Measurements from ENCODE around the gene PWP1. TPM values are rescaled to one million over a fixed set of nuclear protein-coding genes. Genes with fewer than 3 reads are reported as not detected.

The PWP1 gene
- total RNA-seq, 1 experiment from 2014 or later, result 49.7 TPM

DNA sequence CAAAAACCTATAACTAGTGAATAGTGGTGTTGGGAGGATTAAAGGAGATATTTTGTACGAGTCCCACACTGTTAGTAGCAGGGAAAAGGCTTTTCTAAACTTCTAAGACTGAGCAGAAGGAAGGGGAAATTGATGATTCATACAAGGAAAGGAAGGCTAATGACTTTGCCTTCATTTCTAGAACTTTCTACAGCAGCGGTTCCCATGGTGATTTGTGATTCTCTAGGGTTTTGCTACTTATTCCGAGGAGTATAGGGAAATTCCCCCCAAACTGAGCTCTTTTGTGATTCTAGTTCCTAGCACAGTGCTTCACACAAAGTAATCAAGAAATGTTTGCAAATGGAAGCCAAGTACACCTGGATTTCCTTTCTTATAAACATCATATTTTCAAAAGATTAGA lies 23.8 kb upstream of the PWP1 start:
- no peak overlapping the region for H2AFZ ChIP-seq (ENCODE audit: low read length)
- H3K36me3 Mint-ChIP-seq (ENCODE audit: insufficient read depth in 1 of 3, low read depth in 3 of 3), result no peaks in the 10 kb centered on the region; a peak in 1 of 7 replicates
- no peak overlapping the region for H3K27ac Mint-ChIP-seq
- no peak overlapping the region for H4K8ac ChIP-seq (replicated peaks; ENCODE audit: insufficient read length, low read depth, low read length)
- no peak overlapping the region for H2BK5ac ChIP-seq (ENCODE audit: insufficient read length, low read length)
- no peak for DNase-seq
- H3K79me2 ChIP-seq (ENCODE audit: insufficient read depth, low read length), result no peaks in the 10 kb centered on the region
- H3K4me2 ChIP-seq (ENCODE audit: insufficient read depth, insufficient read length, low read length), result no peak overlapping the region
- WGBS (ENCODE audit: extremely low coverage, insufficient read length, low lambda C conversion rate), result no CpG with 5 or more reads among the region's 3 CpGs
- H3K4me1 Mint-ChIP-seq, result peaks cover 27 to 37% of the 10 kb centered on the region in 2 experiments
- no peak overlapping the region for H3K27ac ChIP-seq (ENCODE audit: insufficient read length, low read depth, low read length)
- H2BK20ac ChIP-seq (ENCODE audit: low read depth, low read length, poor library complexity, severe bottlenecking), result no peak overlapping the region
- no peak overlapping the region for H3K9ac ChIP-seq (ENCODE audit: extremely low read depth, insufficient read length, low read length)
- H2BK120ac ChIP-seq (ENCODE audit: low read depth, low read length, poor library complexity, severe bottlenecking), result no peak overlapping the region
- H3K4me3 Mint-ChIP-seq, result no peak overlapping the region
- H3K23ac ChIP-seq (ENCODE audit: insufficient read length, low read depth, low read length), result no peak overlapping the region
- H3K18ac ChIP-seq (ENCODE audit: insufficient read length, low read depth, low read length), result no peak overlapping the region
- no peak overlapping the region for H2BK15ac ChIP-seq (ENCODE audit: low read depth, low read length)
- H3K27me3 ChIP-seq (ENCODE audit: insufficient read depth, low read length), result no peaks in the 10 kb centered on the region
- TF ChIP-seq, protein P1, sequence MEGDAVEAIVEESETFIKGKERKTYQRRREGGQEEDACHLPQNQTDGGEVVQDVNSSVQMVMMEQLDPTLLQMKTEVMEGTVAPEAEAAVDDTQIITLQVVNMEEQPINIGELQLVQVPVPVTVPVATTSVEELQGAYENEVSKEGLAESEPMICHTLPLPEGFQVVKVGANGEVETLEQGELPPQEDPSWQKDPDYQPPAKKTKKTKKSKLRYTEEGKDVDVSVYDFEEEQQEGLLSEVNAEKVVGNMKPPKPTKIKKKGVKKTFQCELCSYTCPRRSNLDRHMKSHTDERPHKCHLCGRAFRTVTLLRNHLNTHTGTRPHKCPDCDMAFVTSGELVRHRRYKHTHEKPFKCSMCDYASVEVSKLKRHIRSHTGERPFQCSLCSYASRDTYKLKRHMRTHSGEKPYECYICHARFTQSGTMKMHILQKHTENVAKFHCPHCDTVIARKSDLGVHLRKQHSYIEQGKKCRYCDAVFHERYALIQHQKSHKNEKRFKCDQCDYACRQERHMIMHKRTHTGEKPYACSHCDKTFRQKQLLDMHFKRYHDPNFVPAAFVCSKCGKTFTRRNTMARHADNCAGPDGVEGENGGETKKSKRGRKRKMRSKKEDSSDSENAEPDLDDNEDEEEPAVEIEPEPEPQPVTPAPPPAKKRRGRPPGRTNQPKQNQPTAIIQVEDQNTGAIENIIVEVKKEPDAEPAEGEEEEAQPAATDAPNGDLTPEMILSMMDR (conservative IDR thresholded peaks at IDR 0.05), result no peak
- no peaks in the 10 kb centered on the region for H3K79me1 ChIP-seq (ENCODE audit: insufficient read depth, low read depth, low read length, poor library complexity, severe bottlenecking)
- H3K27me3 Mint-ChIP-seq (ENCODE audit: low read depth), result no peaks in the 10 kb centered on the region; the same call in 1 of the 2 replicates
- H3K4me1 ChIP-seq (ENCODE audit: insufficient read depth, low read length), result peaks cover 9% of the 10 kb centered on the region; the same call in 1 of the 2 replicates
- no peak overlapping the region for H2AK5ac ChIP-seq (ENCODE audit: insufficient read length, low read length)
- H3K23me2 ChIP-seq (ENCODE audit: insufficient read length, low read depth, low read length, poor library complexity, severe bottlenecking), result no peaks in the 10 kb centered on the region
- H3K14ac ChIP-seq (ENCODE audit: insufficient read depth, low read length), result no peak overlapping the region
- H3K9me3 Mint-ChIP-seq, result no peaks in the 10 kb centered on the region
- no peak overlapping the region for H3K4ac ChIP-seq (ENCODE audit: low read depth, low read length)
- H3T11ph ChIP-seq (ENCODE audit: low read length), result no peak overlapping the region
- H2BK12ac ChIP-seq (ENCODE audit: insufficient read length, low read depth, low read length), result no peak overlapping the region
- H4K20me1 ChIP-seq (ENCODE audit: control insufficient read depth, insufficient read depth, insufficient read length), result no peaks in the 10 kb centered on the region
- no peaks in the 10 kb centered on the region for H3K9me3 ChIP-seq (ENCODE audit: control insufficient read depth, low read depth, low read length)
- no peak overlapping the region for H4K5ac ChIP-seq (ENCODE audit: insufficient read length, low read depth, low read length)
- no peak overlapping the region for H4K91ac ChIP-seq (ENCODE audit: insufficient read length, low read depth, low read length)
- H3K56ac ChIP-seq (ENCODE audit: insufficient read length, low read depth, low read length), result no peak overlapping the region
